Measurements from ENCODE around the gene ZNG1E.
"Not testable (repeated sequence)": the region's sequence is repeated elsewhere in the genome, so short reads cannot be mapped to it uniquely, and the experiment has no call there.

The ZNG1E gene

DNA sequence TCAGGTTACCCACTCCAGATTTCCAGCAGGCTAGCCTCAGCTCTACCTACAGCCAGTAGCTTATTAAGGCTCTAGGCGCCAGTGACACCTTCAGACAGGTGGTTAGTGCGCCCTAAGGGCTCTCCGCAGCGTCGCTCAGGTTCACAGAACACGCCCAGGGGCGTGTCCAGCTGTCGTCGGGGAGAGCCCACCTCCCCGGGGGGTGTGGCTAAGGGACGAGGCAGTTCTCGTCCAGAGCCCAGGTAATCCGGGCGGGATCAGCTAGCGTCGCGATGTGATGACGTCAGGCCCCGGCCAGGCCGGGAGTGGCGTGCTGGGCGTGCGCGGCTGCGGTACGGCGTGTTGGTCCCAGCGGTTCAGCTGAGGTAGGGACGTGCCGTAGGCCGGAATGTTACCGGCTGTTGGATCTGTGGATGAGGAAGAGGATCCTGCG lies at the start of gene ZNG1E:
Gene ZNG1E (plus strand): TSS at position 340 of the 433 bp plus-strand sequence. CDS start 49 bp downstream, at position 389.
- peak; percentile 36 to 46 for DNase-seq (ENCODE audit: low read depth in 2 of 2)

DNA sequence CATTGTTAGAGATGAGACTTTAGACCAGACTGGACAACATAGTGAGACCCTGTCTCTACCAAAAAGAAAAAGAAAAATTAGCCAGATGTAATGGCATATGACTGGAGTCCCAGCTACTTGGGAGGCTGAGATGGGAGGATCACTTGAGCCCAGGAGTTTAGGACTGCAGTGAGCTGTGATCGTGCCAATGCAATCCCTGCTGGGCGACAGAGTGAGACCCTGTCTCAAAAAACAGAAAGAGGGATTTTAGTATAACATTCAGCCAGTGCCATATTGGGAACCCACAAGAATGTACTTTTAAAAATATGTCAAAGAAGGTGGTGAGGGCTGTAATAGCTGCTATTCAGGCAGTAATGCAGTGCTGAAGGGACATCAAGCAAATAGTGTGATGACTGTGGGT lies 2.1 kb upstream of the ZNG1E start:
- DNase-seq (ENCODE audit: low read depth in 2 of 2), result not testable (repeated sequence)

DNA sequence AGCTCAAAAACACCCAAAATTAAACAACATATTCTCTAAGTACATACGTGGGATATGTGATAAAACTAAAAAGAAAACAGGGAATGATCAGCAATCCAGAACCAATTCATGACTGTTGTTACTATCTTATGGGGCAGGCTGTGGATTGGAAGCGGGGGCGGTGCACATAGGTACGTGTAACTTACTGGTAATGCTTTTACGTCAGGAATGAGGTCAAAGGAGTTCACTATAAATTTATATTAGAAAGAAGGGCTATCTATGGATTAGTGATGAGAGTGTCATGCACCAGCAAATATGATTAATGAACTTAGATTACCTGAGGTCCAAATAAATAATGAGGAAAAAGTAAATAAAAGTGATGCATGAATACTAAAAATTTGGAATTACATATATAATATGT lies 710 bp upstream of the ZNG1E start:
- DNase-seq (ENCODE audit: low read depth in 2 of 2), result not testable (repeated sequence)

DNA sequence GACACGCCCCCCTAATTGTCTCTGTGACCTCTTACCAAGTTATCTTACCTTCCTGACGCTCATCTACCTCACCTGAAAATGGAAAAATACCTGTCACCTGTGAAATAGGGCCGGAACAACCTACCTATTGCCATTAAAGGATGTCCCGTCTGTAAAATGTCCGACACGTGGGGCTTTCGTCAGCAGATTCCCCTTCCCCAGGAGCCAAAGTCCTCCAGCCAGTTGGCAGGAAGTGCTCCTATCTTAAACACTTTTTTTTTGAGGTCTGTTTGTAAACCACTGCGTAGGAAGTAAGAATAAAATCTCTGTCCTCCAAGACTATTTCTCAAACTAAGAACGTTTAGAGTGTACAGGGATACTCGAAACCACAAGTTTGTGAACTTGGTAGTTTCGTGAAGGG lies 661 bp downstream of the ZNG1E start:
- not testable (repeated sequence) for DNase-seq (ENCODE audit: low read depth in 2 of 2)

DNA sequence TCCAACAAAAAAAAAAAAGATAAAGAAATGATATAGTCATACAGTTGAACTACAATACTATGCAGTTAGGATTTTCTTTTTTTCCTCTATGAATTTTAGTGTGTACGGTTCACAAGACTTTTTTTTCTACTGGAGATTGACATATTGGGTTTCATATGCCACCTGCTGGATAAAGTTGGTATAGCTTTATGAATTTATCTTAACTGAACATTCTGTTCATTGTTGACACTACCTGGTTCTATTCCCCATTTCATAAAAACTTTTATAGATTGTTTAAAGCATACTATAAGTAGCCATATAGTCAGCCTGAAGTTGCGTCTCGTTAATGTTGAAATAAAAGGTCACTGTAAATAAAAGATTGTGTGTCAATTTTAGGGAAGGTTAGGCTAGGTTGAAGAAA lies 2.8 kb downstream of the ZNG1E start:
- DNase-seq (ENCODE audit: low read depth in 2 of 2), result not testable (repeated sequence)

DNA sequence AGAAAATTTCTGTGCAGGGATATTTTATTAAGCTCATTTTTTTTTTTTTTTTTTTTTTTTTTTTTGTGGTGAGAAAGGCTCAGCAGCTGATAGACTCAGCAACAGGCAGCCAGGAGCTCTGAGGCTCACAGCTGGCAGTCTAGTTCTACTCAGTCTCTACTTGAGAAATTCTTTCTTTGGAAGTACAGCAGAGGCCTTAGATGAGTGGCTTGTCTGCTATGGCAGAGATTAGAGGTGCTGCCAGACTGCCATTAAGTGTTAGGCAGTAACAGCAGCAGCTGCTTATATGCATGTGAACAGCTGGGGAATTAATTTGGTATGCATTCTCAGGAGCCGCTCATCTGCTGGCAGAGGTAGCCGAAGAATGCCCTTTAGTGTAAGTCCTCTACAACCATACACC lies 27.8 kb downstream of the ZNG1E start:
- DNase-seq (ENCODE audit: low read depth in 2 of 2), result not testable (repeated sequence)

DNA sequence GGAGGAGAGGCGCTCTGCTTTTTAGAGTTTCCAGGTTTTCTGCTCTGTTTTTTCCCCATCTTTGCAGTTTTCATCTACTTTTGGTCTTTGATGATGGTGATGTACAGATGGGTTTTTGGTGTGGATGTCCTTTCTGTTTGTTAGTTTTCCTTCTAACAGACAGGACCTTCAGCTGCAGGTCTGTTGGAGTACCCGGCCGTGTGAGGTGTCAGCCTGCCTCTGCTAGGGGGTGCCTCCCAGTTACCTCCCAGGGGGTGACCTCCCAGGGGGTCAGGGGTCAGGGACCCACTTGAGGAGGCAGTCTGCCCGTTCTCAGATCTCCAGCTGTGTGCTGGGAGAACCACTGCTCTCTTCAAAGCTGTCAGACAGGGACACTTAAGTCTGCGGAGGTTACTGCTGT lies 38.7 kb downstream of the ZNG1E start:
- DNase-seq (ENCODE audit: low read depth in 2 of 2), result not testable (repeated sequence)

DNA sequence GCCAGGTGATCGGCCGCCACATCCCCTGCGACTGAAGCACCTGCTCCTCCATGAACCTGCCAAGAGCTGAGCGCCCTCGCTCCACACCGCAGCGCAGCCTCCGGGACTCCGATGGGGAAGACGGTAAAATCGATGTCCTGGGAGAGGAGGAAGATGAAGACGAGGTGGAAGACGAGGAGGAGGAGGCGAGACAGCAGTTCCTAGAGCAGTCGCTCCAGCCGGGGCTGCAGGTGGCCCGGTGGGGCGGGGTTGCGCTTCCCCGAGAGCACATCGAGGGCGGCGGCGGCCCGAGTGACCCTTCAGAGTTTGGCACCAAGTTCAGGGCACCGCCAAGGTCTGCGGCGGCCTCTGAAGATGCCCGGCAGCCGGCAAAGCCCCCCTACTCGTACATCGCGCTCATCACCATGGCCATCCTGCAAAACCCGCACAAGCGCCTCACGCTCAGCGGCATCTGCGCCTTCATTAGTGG lies 61.4 kb downstream of the ZNG1E start, which contains the start of gene FOXD4L4:
Gene FOXD4L4 (plus strand): TSS at position 51 of the 469 bp plus-strand sequence. CDS start 0 bp downstream, at position 51.
- DNase-seq (ENCODE audit: low read depth in 2 of 2), result not testable (repeated sequence)

DNA sequence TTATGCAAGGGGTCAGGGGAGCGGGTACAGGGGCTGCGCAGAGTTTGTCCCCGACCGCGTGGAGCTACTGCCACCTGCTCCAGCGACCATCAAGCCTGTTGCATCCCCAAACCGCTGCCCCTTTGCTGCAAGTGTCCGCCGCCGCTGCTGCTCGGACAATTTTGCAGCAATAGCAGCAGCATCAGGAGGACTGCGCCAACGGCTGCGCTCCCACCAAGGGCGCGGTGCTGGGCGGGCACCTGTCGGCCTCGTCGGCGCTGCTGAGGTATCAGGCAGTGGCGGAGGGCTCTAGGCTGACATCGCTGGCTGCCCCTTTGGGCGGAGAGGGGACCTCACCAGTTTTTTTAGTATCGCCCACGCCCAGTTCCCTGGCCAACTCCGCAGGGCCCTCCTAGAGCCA lies 62.4 kb downstream of the ZNG1E start:
- not testable (repeated sequence) for DNase-seq (ENCODE audit: low read depth in 2 of 2)
